NB4 (cell line): ENCODE data around the gene GNG8.

Source experiments
- MAX ChIP-seq: IDR thresholded peaks from 2 replicates; pipeline ENCODE4 v1.6.1; 2011; ENCODE audit warnings: low read depth, low read length
- MYC ChIP-seq: IDR thresholded peaks from 2 replicates; pipeline ENCODE4 v1.6.1; 2011; ENCODE audit warnings: low read depth, low read length
- POLR2A ChIP-seq: IDR thresholded peaks from 2 replicates; pipeline ENCODE4 v1.6.1; 2011; ENCODE audit warnings: mild to moderate bottlenecking; ENCODE audit not compliant: insufficient read length; ENCODE audit errors: extremely low read depth
- TF ChIP-seq, protein P1 (sequence below): IDR thresholded peaks from one replicate; pipeline ENCODE4 v1.5.1; 2012; ENCODE audit warnings: low read depth, low read length

DNA sequence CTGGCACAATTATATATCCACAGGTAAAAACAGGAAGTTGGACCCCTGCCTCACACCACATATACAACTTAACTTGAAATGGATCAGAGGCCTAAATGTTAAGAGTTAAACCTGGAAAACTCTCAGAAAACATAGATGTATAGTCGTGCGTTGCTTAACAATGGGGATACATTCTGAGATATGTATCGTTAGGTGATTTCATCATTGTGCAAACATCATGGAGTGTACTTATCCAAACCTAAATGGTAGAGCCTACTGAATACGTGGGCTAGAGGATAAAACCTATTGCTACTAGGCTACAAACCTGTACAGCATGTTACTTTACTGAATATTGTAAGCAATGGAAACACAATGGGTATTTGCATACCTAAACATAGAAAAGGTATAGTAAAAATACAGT lies 49.7 kb downstream of the GNG8 start:
- no peak for TF ChIP-seq POLR2A
- TF ChIP-seq, protein P1, sequence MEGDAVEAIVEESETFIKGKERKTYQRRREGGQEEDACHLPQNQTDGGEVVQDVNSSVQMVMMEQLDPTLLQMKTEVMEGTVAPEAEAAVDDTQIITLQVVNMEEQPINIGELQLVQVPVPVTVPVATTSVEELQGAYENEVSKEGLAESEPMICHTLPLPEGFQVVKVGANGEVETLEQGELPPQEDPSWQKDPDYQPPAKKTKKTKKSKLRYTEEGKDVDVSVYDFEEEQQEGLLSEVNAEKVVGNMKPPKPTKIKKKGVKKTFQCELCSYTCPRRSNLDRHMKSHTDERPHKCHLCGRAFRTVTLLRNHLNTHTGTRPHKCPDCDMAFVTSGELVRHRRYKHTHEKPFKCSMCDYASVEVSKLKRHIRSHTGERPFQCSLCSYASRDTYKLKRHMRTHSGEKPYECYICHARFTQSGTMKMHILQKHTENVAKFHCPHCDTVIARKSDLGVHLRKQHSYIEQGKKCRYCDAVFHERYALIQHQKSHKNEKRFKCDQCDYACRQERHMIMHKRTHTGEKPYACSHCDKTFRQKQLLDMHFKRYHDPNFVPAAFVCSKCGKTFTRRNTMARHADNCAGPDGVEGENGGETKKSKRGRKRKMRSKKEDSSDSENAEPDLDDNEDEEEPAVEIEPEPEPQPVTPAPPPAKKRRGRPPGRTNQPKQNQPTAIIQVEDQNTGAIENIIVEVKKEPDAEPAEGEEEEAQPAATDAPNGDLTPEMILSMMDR = no peak
- TF ChIP-seq MYC = no peak
- no peak for TF ChIP-seq MAX
